NCI-H1092 (cell line): ENCODE data around the gene NDUFB6.
"Not testable (repeated sequence)": the region's sequence is repeated elsewhere in the genome, so short reads cannot be mapped to it uniquely, and the experiment has no call there.

Source experiments
- DNase-seq: peaks from one replicate; lab custom pipeline; 2025; lab: John Stamatoyannopoulos, UW

The NDUFB6 gene

GRCh38 chr9:32570262-32570661 is 2.7 kb downstream of the NDUFB6 start:
- DNase-seq, result no peak

DNA sequence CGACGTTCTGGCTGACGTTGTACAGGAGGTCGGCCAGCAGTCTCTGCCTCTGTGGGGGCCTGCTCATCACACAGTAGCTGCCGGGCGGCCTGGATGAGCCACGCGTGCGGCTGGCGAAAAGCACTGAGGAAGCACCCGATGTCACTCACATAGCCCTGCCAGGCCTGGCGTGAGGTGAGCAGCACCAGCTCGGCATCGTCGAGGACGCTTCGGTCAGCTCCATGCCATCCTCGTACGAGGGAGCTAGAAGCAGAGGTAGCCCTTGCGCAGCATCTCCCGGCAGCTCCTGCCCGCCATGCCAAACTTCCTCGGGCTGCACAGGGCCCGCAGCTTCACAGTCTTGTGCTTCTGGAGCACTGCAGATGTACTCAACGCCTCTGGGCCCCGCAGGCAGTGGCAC is 6.2 kb downstream of the NDUFB6 start:
- DNase-seq, result no peak

DNA sequence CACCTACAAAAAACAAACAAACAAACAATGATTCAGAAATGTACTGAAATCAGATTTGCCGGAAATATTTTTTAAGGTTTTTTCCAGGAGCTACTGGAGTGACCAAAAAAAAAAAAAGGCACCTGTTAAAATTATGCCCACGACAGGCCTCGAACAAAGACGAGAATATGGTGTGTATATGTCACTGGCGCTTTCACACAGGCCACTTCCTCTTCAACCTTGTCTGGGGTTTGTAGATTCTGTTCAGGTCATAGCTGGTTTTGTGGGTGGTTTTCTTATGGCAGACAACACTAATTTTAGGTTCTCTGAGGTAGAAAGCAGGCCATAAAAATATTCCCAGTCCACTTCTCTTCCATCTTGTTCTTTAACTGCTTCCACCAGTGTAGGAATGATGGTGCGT is 7.0 kb downstream of the NDUFB6 start:
- no peak for DNase-seq

GRCh38 chr9:32558408-32558934 is 14.5 kb downstream of the NDUFB6 start:
- no peak for DNase-seq

GRCh38 chr9:32554591-32554990 is 18.4 kb downstream of the NDUFB6 start:
- DNase-seq, result no peak

DNA sequence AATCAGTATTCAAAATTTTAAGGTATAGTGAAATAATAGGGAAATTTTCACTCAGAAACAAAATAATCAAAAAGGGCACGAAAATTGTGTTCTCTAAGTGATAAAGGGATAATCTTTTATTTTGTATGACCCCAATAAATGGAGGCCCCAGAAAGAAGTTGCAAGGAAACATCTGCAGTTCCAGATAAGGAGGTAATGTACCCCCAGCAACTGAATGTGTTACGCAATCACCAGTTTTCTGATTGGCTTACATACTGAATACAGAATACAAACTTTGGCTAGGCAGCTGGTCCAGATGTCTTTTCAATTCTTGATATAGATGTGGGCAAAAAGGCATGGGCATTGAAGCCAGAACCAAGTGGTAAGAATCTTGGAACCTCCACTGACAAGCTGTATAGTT is 18.9 kb downstream of the NDUFB6 start:
- no peak for DNase-seq

DNA sequence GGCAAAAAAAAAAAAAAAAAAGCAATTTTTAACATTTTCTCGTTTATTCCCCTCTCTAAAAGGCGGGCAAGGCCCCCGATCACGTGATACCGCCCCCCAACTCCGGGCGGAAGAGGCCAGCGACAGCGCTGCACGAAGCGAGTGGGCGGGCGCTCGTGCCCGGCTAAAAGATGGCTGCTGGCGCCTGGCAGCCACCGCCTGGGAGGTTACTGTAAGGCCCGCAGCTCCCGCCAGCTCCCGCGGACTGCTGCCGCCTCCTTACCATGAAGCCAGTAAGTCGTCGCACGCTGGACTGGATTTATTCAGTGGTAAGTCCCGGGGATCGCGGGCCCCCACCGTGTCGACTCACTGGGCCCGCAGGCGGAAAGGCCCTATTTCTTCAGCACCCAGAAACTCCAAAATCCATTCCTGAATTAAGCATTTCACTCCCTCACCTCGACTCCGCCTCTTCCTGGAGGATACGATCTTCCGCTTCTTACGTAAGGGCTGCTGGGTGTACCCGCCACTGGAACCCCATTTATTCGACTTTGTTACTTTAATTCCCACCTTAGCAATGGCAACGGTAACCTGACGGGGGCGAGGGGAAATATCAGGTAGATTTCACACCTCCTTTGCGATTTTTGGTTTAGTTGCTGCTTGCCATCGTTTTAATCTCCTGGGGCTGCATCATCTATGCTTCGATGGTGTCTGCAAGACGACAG is 20.6 kb downstream of the NDUFB6 start, which contains the start of the genes SMIM27 and TOPORS:
SMIM27 (plus strand) TSS at position 156 of the 701 bp plus-strand sequence; CDS start at position 264, 108 bp downstream.
TOPORS (minus strand) TSS at position 415 of the 701 bp plus-strand sequence; CDS start at position 265, 150 bp downstream.
- peak; percentile 95 for DNase-seq

DNA sequence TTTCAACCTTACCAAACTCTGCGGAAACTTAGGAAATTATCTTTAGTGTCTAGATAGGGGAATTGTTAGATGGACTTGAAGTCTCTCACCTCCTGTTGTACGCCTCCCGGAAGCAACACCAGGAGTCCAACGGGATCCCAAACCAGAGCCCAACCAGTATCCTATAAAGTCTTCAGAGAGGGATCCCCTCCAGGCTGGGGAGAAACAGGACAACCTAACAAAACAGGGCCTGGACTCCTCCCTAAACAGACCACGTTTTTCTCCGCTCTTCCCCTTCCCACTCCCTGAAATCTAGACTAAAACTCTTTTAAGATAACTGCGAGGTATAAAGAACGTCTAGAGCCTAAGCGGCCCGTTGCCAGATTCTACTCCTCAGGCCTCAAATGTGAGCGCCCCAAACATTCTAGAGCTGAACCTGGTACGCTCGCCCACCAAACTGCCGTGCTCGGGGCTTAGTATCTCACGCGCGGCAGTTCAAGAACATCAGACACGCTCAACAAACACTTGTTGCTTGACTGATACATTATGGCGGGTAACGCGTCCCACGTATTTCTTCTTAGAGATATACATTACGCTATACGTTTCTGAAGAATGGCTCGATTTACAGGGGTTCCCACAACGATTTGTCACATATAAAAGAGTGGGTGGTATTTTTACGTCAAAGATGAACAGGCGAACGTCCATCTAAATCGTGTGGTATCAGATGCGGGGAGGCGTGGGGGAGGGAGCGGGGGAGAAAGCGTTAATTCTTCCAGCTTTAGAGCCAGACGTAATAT is 21.5 kb downstream of the NDUFB6 start:
- peak; percentile 62 for DNase-seq

GRCh38 chr9:32550562-32551275 is 22.2 kb downstream of the NDUFB6 start:
- DNase-seq, result peak; percentile 98

- DNase-seq, result no peak
Measured at GRCh38 chr9:32550150-32550561, 22.8 kb downstream of the NDUFB6 start.

- not testable (repeated sequence) for DNase-seq
Measured at GRCh38 chr9:32548213-32548612, 24.7 kb downstream of the NDUFB6 start.

- no peak for DNase-seq
Measured at GRCh38 chr9:32545884-32546283, 27.1 kb downstream of the NDUFB6 start.

DNA sequence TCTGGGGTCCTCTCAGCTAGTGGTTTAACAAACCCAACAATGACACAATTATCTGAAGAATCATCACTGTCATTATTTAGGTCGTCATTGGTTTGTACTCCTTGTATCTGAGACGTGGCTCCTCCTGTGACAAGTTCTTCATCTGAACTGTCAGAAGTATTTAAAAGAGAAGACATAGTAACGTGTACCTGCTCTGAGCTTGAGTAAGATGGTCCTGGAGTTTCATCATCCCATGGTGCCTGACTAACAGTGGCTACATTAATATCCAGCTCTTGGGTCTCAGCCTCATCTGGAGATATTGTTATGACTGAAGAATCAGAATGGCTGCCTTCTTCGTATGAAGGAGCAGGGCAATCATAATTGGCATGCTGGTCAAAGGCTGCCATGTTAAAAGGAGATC is 29.9 kb downstream of the NDUFB6 start:
- no peak for DNase-seq

DNA sequence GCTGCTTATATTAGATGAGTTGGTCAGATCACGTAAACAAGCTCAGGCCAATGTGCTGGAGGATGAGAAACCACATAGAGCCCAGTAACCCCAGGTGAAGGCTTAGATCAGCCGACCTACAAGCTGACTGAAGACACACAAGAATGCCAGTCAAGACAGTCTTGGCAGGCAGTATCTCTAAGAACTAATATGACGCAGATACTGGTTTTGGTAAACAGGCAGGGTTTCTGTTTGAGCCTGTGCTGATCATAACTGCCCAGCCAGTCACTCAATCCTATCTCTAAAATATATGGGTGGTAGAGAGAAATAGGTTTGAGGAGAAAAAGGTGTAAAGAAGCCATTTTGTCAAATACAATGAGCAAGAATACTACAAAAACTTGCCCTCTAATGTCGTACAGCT is 39.1 kb downstream of the NDUFB6 start:
- DNase-seq, result no peak

DNA sequence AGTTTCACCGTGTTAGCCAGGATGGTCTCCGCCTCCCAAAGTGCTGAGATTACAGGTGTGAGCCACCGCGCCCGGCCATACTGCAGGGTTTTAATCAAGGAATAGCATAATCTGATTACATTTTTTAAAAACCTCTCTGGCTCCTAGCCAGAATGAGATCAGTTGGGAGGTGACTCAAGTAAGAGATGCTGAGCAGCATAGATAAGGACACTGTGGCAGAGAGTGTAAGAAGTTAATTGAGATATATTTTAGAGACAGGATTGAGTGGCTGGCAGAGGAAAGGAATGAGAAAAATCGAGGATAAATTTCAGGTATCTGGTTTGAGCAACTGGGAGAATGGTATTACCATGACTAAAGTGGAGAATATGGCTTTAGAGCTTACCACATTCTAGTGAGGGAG is 39.6 kb downstream of the NDUFB6 start:
- no peak for DNase-seq

GRCh38 chr9:32526707-32527048 is 46.3 kb downstream of the NDUFB6 start:
- DNase-seq, result no peak

DNA sequence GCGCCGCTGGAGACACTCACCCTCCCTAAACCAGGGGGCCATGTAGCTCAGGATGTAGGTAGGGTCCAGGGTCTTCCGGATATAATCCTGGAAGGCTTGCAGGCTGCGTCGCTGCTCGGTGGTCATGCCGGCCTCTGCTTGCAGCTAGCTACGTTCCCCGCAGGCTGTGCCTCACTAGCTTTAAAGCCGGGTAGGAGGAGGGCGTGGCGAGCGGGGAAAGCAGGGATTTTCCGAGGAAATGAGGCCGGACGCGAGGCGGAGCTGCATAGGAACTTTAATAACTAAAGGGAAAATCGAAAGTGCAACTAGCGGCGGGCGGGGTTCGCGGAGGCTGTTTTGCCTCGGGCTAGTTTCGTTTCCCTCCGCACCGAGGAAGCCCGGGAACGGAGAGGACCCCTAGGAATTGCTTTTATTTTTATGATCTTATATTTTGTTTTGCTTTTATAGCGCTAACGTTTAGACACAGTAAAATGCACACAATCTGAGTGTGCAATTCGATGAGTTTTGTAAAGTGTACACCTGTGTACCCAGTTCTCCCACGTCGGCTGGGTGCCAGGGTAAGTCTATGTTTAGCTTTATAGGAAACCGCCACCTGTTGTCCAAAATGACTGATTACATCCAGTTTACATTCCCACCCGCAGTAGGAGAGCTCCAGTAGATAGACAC is 46.8 kb downstream of the NDUFB6 start, which contains the start of gene RIGI:
RIGI (minus strand) TSS at position 156 of the 666 bp plus-strand sequence; CDS start at position 126, 30 bp downstream.
- DNase-seq, result peak; percentile 73

DNA sequence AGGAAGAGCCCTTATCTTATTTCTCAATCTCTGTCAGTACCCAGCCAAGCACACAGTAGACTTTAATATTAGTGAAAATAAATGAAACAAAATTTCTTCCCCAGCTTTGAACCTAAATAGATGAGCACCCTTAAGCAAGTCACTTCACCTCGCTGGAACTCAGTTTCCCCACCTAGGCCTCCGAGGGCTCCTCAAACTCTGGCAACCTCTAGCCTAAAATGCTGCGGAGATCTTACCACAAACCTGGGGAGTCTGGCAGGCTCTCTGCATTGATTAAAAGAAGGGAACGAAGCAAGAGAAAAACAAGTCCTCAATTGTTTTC is 47.3 kb downstream of the NDUFB6 start:
- DNase-seq, result no peak

GRCh38 chr9:32524892-32525708 is 47.9 kb downstream of the NDUFB6 start:
- no peak for DNase-seq

DNA sequence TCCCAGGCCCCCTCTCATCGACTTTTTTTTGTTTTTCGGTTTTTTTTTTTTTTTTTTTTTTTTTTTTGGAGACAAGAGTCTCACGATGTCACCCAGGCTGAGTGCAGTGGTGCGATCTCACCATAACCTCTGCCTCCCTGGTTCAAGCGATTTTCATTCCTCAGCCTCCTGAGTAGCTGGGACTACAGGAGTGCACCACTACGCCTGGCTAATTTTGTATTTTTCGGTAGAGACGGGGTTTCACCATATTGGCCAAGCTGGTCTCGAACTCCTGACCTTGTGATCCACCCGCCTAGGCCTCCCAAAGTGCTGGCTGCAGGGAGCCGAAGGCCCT is 48.4 kb downstream of the NDUFB6 start:
- not testable (repeated sequence) for DNase-seq

DNA sequence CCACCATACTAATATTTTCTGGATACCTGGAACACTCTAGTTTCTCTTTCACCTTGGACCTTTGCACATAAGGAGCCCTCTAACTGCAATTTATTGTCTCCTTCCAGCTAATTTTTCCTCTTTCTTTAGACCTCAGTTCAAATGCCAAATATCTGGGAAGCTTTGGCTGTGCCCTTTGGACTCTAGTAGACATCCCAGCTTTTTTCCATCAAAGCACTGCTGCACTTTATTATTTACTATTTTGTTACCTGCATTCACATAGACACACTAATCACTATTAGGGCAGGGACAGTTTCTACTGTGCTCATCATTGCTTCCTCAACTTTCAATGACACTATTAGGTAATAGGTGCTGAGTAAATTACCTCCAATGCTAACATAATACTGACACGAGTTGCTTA is 49.0 kb downstream of the NDUFB6 start:
- no peak for DNase-seq
